ENCODE measurements around the gene MAGEA3.

GRCh38 chrX:152738560-152738959 is 40.0 kb downstream of the MAGEA3 start:
- TF ChIP-seq POLR2A (IDR thresholded peaks at IDR 0.05) (no peak), CTCF (IDR thresholded peaks at IDR 0.05) (no peak), EP300 (IDR thresholded peaks at IDR 0.05) (no peak), POLR2AphosphoS5 (IDR thresholded peaks at IDR 0.05) (no peak)

Data from suprapubic skin (tissue), 4 donors.